Endodermal cell (in vitro differentiated cells): ENCODE results near the gene CMTM7. TPM values are rescaled to one million over a fixed set of nuclear protein-coding genes. Genes with fewer than 3 reads are reported as not detected.

Experiments
- DNase-seq: peaks from one replicate; pipeline ENCODE4 v3.0.0-alpha.2; 2017
- H3K27ac ChIP-seq: 2 replicates; pipeline ENCODE4 v1.5.1; 2013; ENCODE audit warnings: mild to moderate bottlenecking, low read depth, low read length, moderate library complexity
- H3K27me3 ChIP-seq: 2 replicates; pipeline ENCODE4 v1.6.1; 2013; ENCODE audit warnings: mild to moderate bottlenecking, low read length, moderate library complexity; ENCODE audit not compliant: insufficient read depth, control insufficient read depth, poor library complexity, severe bottlenecking
- H3K36me3 ChIP-seq: 2 replicates; pipeline ENCODE4 v1.7.0; 2013; ENCODE audit warnings: mild to moderate bottlenecking, low read length, moderate library complexity; ENCODE audit not compliant: control insufficient read depth, insufficient read depth
- H3K4me1 ChIP-seq: one replicate; pipeline ENCODE4 v1.7.0; 2013; ENCODE audit warnings: low read length; ENCODE audit not compliant: control insufficient read depth, insufficient read depth
- H3K4me3 ChIP-seq: 2 replicates; pipeline ENCODE4 v1.5.1; 2013; ENCODE audit warnings: mild to moderate bottlenecking, low read length, moderate library complexity
- H3K9ac ChIP-seq: 2 replicates; pipeline ENCODE4 v1.6.1; 2013; ENCODE audit warnings: mild to moderate bottlenecking, low read length, moderate library complexity; ENCODE audit not compliant: poor library complexity, severe bottlenecking; ENCODE audit errors: extremely low read depth
- H3K9me3 ChIP-seq: 2 replicates; pipeline ENCODE4 v1.6.1; 2013; ENCODE audit warnings: mild to moderate bottlenecking, low read length, moderate library complexity; ENCODE audit not compliant: control insufficient read depth
- H3K27ac Mint-ChIP-seq: 2 replicates; pipeline ENCODE4 v1.8.0; 2020; ENCODE audit warnings: mixed read lengths
- H3K27me3 Mint-ChIP-seq: 2 replicates; pipeline ENCODE4 v1.8.0; 2021; ENCODE audit warnings: mild to moderate bottlenecking, mixed read lengths; ENCODE audit not compliant: insufficient read depth
- H3K36me3 Mint-ChIP-seq: 2 replicates; pipeline ENCODE4 v1.8.0; 2020; ENCODE audit warnings: low read depth, mixed read lengths
- H3K4me1 Mint-ChIP-seq: 2 replicates; pipeline ENCODE4 v1.8.0; 2020; ENCODE audit warnings: mixed read lengths
- H3K4me3 Mint-ChIP-seq: 2 replicates; pipeline ENCODE4 v1.8.0; 2020; ENCODE audit warnings: mild to moderate bottlenecking, moderate library complexity, mixed read lengths
- H3K9me3 Mint-ChIP-seq: 2 replicates; pipeline ENCODE4 v1.8.0; 2020; ENCODE audit warnings: mild to moderate bottlenecking, mixed read lengths
- CTCF ChIP-seq: fragments of 200-600 bp; sonication (generic); conservative IDR thresholded peaks from 2 replicates; pipeline ENCODE4 v1.5.0; 2021; ENCODE audit warnings: antibody characterized with exemption, mild to moderate bottlenecking
- WGBS, 2 experiments: methylation state at CpG; one replicate each; pipeline versions ENCODE4 v1.1.5 to v1.1.7; 2013; ENCODE audit warnings: missing lambda C conversion rate in 2 of 2, mixed read lengths in 1 of 2; ENCODE audit not compliant: insufficient coverage in 1 of 2, insufficient read length in 1 of 2; 5-methylcytosine and 5-hydroxymethylcytosine counted together
- total RNA-seq, 2 donors: library from RNA; stranded (reverse); fragmentation: NEBNext Ultra II Directional in 1 of 2; extraction: Animal tissue kit (Norgen Biotek cat#: 25700) in 1 of 2; gene quantifications; 2 replicates in 1 of 2; 3 replicates in 1 of 2; pipeline ENCODE4 v1.2.1, GENCODE V29; 2021

The CMTM7 gene
- total RNA-seq, 2 donors from 2014 or later = 11.1 TPM

GRCh38 chr3:32495085-32495484 is 103.4 kb downstream of the CMTM7 start:
- DNase-seq = no peak
- H3K27ac Mint-ChIP-seq = no peak overlapping the region
- Histone ChIP-seq H3K9ac (no peak overlapping the region), H3K9me3 (no peaks in the 10 kb centered on the region), H3K4me3 (no peak overlapping the region), H3K27ac (no peak overlapping the region), H3K36me3 (peaks cover 4% of the 10 kb centered on the region), H3K27me3 (no peaks in the 10 kb centered on the region), H3K4me1 (peaks cover 9% of the 10 kb centered on the region)
- no peak for TF ChIP-seq CTCF
- peaks cover 11% of the 10 kb centered on the region for H3K36me3 Mint-ChIP-seq
- peaks cover 14% of the 10 kb centered on the region for H3K4me1 Mint-ChIP-seq
- no peaks in the 10 kb centered on the region for H3K9me3 Mint-ChIP-seq
- no peaks in the 10 kb centered on the region for H3K27me3 Mint-ChIP-seq
- no peak overlapping the region for H3K4me3 Mint-ChIP-seq

- Mint-ChIP-seq H3K4me1 (peaks cover 19% of the 10 kb centered on the region), H3K36me3 (peaks cover 9% of the 10 kb centered on the region), H3K27me3 (no peaks in the 10 kb centered on the region), H3K27ac (no peak overlapping the region), H3K9me3 (no peaks in the 10 kb centered on the region), H3K4me3 (no peak overlapping the region)
- no peaks in the 10 kb centered on the region for H3K27me3 ChIP-seq
- TF ChIP-seq CTCF = no peak
- peaks cover 12% of the 10 kb centered on the region for H3K4me1 ChIP-seq
- no peak overlapping the region for H3K27ac ChIP-seq
- no peak overlapping the region for H3K4me3 ChIP-seq
- no peaks in the 10 kb centered on the region for H3K9me3 ChIP-seq
- H3K36me3 ChIP-seq = peaks cover 4% of the 10 kb centered on the region
- no peak overlapping the region for H3K9ac ChIP-seq
- 85 to 88% methylated on average over 2 of the region's 2 CpGs for WGBS, 2 experiments
- DNase-seq = no peak
These were observed 104.0 kb downstream of the CMTM7 start for GRCh38 chr3:32495609-32496008.

- H3K27ac ChIP-seq = no peak overlapping the region
- H3K36me3 ChIP-seq = no peaks in the 10 kb centered on the region
- H3K36me3 Mint-ChIP-seq = peaks cover 9% of the 10 kb centered on the region
- peaks cover 30% of the 10 kb centered on the region for H3K4me1 Mint-ChIP-seq
- H3K4me1 ChIP-seq = peaks cover 9% of the 10 kb centered on the region
- no peaks in the 10 kb centered on the region for H3K9me3 ChIP-seq
- H3K4me3 ChIP-seq = no peak overlapping the region
- H3K4me3 Mint-ChIP-seq = no peak overlapping the region
- DNase-seq = no peak
- WGBS, 2 experiments = 97% methylated on average over 2 of the region's 3 CpGs; no CpG with 5 or more reads in 1 of the 2 experiments
- no peaks in the 10 kb centered on the region for H3K27me3 ChIP-seq
- TF ChIP-seq CTCF = no peak
- no peaks in the 10 kb centered on the region for H3K9me3 Mint-ChIP-seq
- no peak overlapping the region for H3K9ac ChIP-seq
- no peak overlapping the region for H3K27ac Mint-ChIP-seq
- H3K27me3 Mint-ChIP-seq = no peaks in the 10 kb centered on the region
These were observed 106.6 kb downstream of the CMTM7 start for GRCh38 chr3:32498252-32498651.
